K562 (cell line): ENCODE data around the gene UTP4. TPM values are rescaled to one million over a fixed set of nuclear protein-coding genes. Genes with fewer than 3 reads are reported as not detected.

ENCODE experiments used
- ATF3 ChIP-seq, 2 experiments: fragments of 450-650 bp in 1 of 2; sonication (generic) in 1 of 2; formaldehyde crosslinking in 1 of 2; IDR thresholded peaks in 1 of 2; conservative IDR thresholded peaks in 1 of 2; 2 replicates each; pipeline versions ENCODE4 v1.6.1 to v1.8.1; 2016 to 2023; ENCODE audit warnings: mild to moderate bottlenecking in 2 of 2, moderate library complexity in 2 of 2, inconsistent platforms in 1 of 2, missing genetic modification reagents in 1 of 2
- BCOR ChIP-seq: fragments of 450-650 bp; IDR thresholded peaks from 2 replicates; pipeline ENCODE4 v1.6.1; 2016
- CREB3L1 ChIP-seq: fragments of 450-650 bp; IDR thresholded peaks from 2 replicates; pipeline ENCODE4 v1.6.1; 2014; ENCODE audit warnings: low read depth, mild to moderate bottlenecking, moderate library complexity, borderline replicate concordance
- ERF ChIP-seq: fragments of 450-650 bp; formaldehyde crosslinking; IDR thresholded peaks from 2 replicates; pipeline ENCODE4 v1.4.0; 2020; ENCODE audit warnings: mild to moderate bottlenecking, mixed read lengths
- FUS ChIP-seq: fragments of 200-400 bp; formaldehyde crosslinking; optimal IDR thresholded peaks from 2 replicates; pipeline ENCODE3; 2017; ENCODE audit warnings: low read depth, low read length
- HIVEP1 ChIP-seq: fragments of 250-450 bp; sonication (Bioruptor Pico); IDR thresholded peaks from 2 replicates; pipeline ENCODE4 v1.4.0; 2020; ENCODE audit warnings: mild to moderate bottlenecking
- HLTF ChIP-seq: fragments of 450-650 bp; IDR thresholded peaks from 2 replicates; pipeline ENCODE4 v1.6.1; 2016
- MTA1 ChIP-seq: fragments of 450-650 bp; IDR thresholded peaks from 2 replicates; pipeline ENCODE4 v1.6.1; 2017; ENCODE audit warnings: borderline replicate concordance
- MYC ChIP-seq, 2 experiments: fragments of 250-450 bp in 1 of 2; sonication (Bioruptor Pico) in 1 of 2; IDR thresholded peaks; 2 replicates each; pipeline versions ENCODE4 v1.5.1 to v1.6.1; 2012 to 2021; ENCODE audit warnings: low read depth in 2 of 2, borderline replicate concordance in 1 of 2, improper control_type of control experiment in 1 of 2, low read length in 1 of 2, mild to moderate bottlenecking in 1 of 2, moderate library complexity in 1 of 2
- POLR2H ChIP-seq: IDR thresholded peaks from 2 replicates; pipeline ENCODE4 v1.6.1; 2016; ENCODE audit warnings: missing genetic modification characterization, low read depth, mild to moderate bottlenecking, control low read depth, missing compliant biosample characterization, moderate library complexity
- SAFB2 ChIP-seq: fragments of 200-400 bp; formaldehyde crosslinking; IDR thresholded peaks from 2 replicates; pipeline ENCODE4 v1.6.1; 2018; ENCODE audit warnings: borderline replicate concordance, low read length, low read depth, moderate library complexity; ENCODE audit not compliant: severe bottlenecking
- TRIM24 ChIP-seq, 2 experiments: fragments of 450-650 bp; IDR thresholded peaks; 2 replicates each; pipeline ENCODE4 v1.6.1; 2016
- TSHZ1 ChIP-seq: fragments of 250-450 bp; sonication (Bioruptor Pico); IDR thresholded peaks from 2 replicates; pipeline ENCODE4 v1.4.0; 2020; ENCODE audit warnings: mild to moderate bottlenecking, moderate library complexity
- XRCC5 ChIP-seq: fragments of 200-400 bp; formaldehyde crosslinking; IDR thresholded peaks from 2 replicates; pipeline ENCODE4 v1.6.1; 2017; ENCODE audit warnings: low read depth, mild to moderate bottlenecking, low read length
- polyA plus RNA-seq, 8 experiments: library from polyadenylated mRNA; depleted of rRNA in 4 of 8; stranded (reverse) in 5 of 8; unstranded in 3 of 8; fragments of >200 nt; fragmentation: Nextera tagmentation in 2 of 8; fragmentation: Illumina TruSeq in 1 of 8; extraction: Ambion mirVana in 2 of 8; extraction: Trizol in 1 of 8; gene quantifications; 2 replicates each; pipeline versions ENCODE4 v1.2.1 to v1.2.3, GENCODE V29; 2011 to 2014; ENCODE audit warnings: inconsistent platforms in 1 of 8, missing spikeins in 1 of 8
- total RNA-seq, 7 experiments: library from RNA; depleted of rRNA in 6 of 7; stranded (reverse); fragments of >200 nt in 6 of 7; fragmentation: Illumina TruSeq in 2 of 7; extraction: Trizol in 2 of 7; gene quantifications; 2 replicates each; pipeline versions ENCODE4 v1.2.1 to v1.2.3, GENCODE V29; 2011 to 2021; ENCODE audit warnings: low replicate concordance in 1 of 7
- TF ChIP-seq, protein P1 (sequence below): IDR thresholded peaks from 3 replicates; pipeline ENCODE4 v1.6.1; 2011; ENCODE audit warnings: borderline replicate concordance, mild to moderate bottlenecking, moderate library complexity; ENCODE audit not compliant: insufficient read length; ENCODE audit errors: extremely low read depth
- TF ChIP-seq, protein P2 (sequence below): sonication (generic); formaldehyde crosslinking; IDR thresholded peaks from 2 replicates; pipeline ENCODE4 v1.8.0; 2022; ENCODE audit warnings: missing genetic modification reagents, mild to moderate bottlenecking, moderate library complexity, borderline replicate concordance

The UTP4 gene
- total and polyA plus RNA-seq, 9 of the 15 experiments (the other 6 are each of a cell fraction or from before 2014, with no cell fraction given), result 46.1 to 203 (median 145) TPM

GRCh38 chr16:69131839-69132423 lies 518 bp upstream of the UTP4 start (continued):
- TF ChIP-seq, protein P1, sequence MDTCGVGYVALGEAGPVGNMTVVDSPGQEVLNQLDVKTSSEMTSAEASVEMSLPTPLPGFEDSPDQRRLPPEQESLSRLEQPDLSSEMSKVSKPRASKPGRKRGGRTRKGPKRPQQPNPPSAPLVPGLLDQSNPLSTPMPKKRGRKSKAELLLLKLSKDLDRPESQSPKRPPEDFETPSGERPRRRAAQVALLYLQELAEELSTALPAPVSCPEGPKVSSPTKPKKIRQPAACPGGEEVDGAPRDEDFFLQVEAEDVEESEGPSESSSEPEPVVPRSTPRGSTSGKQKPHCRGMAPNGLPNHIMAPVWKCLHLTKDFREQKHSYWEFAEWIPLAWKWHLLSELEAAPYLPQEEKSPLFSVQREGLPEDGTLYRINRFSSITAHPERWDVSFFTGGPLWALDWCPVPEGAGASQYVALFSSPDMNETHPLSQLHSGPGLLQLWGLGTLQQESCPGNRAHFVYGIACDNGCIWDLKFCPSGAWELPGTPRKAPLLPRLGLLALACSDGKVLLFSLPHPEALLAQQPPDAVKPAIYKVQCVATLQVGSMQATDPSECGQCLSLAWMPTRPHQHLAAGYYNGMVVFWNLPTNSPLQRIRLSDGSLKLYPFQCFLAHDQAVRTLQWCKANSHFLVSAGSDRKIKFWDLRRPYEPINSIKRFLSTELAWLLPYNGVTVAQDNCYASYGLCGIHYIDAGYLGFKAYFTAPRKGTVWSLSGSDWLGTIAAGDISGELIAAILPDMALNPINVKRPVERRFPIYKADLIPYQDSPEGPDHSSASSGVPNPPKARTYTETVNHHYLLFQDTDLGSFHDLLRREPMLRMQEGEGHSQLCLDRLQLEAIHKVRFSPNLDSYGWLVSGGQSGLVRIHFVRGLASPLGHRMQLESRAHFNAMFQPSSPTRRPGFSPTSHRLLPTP, result no peak
- 0 out of 2 replicates have a peak, but pooled peaks have one; percentile 46 for TF ChIP-seq ERF (CRISPR knock-in tag)
- TF ChIP-seq TSHZ1, result no peak
- TF ChIP-seq FUS, result no peak
- TF ChIP-seq MYC (IDR thresholded peaks at IDR 0.05; ENCODE audit: low read depth, low read length), result no peak
- no peak for TF ChIP-seq MYC (CRISPR knock-in tag; IDR thresholded peaks at IDR 0.05; ENCODE audit: borderline replicate concordance, low read depth)
- TF ChIP-seq POLR2H (tag), result 0 out of 2 replicates have a peak, but pooled peaks have one; percentile 52
- TF ChIP-seq XRCC5, result 0 out of 2 replicates have a peak, but pooled peaks have one; percentile 41
- TF ChIP-seq CREB3L1, result no peak
- TF ChIP-seq HIVEP1 (CRISPR knock-in tag), result 0 out of 2 replicates have a peak, but pooled peaks have one; percentile 30
- no peak for TF ChIP-seq SAFB2
- TF ChIP-seq BCOR, result 0 out of 2 replicates have a peak, but pooled peaks have one; percentile 52
- 0 out of 2 replicates have a peak, but pooled peaks have one; percentile 33 for TF ChIP-seq MTA1
- TF ChIP-seq, protein P2, sequence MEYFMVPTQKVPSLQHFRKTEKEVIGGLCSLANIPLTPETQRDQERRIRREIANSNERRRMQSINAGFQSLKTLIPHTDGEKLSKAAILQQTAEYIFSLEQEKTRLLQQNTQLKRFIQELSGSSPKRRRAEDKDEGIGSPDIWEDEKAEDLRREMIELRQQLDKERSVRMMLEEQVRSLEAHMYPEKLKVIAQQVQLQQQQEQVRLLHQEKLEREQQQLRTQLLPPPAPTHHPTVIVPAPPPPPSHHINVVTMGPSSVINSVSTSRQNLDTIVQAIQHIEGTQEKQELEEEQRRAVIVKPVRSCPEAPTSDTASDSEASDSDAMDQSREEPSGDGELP (CRISPR knock-in tag), result 0 out of 2 replicates have a peak, but pooled peaks have one; percentile 4
- TF ChIP-seq HLTF, result peak; percentile 90; the same call in 1 of the 2 replicates
- no peak for TF ChIP-seq ATF3 (IDR thresholded peaks at IDR 0.05)
- TF ChIP-seq ATF3 (CRISPR knock-in tag; conservative IDR thresholded peaks at IDR 0.05), result no peak
- peak in 1 of 2 experiments; percentile 46; a peak in 1 of 4 replicates for TF ChIP-seq TRIM24 (IDR thresholded peaks at IDR 0.05)
